Measurements from ENCODE around the gene PPP2R3B.
"Not testable (repeated sequence)": the region's sequence is repeated elsewhere in the genome, so short reads cannot be mapped to it uniquely, and the experiment has no call there.

PPP2R3B gene

DNA sequence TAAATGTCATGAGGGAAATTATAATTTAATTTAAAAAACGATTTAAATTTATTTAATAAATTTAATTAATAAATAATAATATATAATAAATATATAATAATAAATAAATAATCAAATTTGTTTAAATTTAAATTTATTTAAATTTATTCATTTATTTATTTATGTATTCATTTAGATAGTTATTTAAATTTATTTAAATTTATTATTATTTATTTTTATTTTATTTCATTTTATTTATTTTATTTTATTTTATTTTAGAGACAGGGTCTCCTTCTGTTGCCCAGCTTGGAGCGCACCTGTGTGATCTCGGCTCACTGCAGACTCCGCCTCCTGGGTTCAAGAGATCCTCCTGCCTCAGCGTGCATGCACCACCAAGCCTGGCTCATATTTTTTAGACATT lies 18.4 kb upstream of the PPP2R3B start:
- no peak for DNase-seq (ENCODE audit: low read depth)

- DNase-seq (ENCODE audit: low read depth) = no peak
Measured at GRCh38 chrX:404656-405055, 17.9 kb upstream of the PPP2R3B start.

DNA sequence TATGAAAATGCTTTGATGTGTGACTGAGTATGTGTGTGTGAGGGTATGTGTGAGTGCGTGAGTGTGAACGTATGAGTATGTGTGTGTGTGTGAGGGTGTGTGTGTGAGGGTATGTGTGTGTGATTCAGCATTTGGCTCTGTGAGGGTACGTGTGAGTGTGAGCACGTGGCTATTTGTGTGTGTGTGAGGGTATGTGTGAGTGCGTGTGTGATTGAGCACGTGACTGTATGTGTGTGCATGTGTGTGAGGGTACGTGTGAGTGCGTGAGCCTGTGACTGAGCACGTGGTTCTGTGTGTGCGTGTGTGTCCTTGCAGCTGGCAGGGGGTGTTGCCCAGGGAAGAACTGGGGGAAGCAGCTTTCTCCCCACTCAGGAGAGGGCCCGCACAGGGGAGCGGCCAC lies 16.1 kb upstream of the PPP2R3B start:
- DNase-seq (ENCODE audit: low read depth) = no peak

DNA sequence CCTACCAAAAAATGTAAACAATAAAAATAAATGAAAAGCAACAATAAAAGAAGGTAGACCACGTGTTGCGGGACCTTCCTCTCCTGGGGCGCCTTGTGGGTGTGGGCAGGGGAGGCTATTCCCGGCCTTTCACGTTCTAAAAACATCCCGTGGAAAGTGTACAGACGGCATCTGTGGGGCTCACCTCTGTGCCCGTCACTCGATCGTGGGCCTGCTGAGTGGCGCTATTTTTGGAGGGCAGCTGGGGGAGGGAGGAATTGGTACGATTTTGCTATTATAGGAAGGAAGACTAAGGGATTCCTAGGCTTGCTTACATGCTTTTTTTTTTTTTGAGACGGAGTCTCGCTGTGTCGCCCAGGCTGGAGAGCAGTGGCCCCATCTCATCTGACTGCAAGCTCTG lies 13.6 kb upstream of the PPP2R3B start:
- no peak for DNase-seq (ENCODE audit: low read depth)

GRCh38 chrX:397575-397974 lies 10.9 kb upstream of the PPP2R3B start:
- no peak for DNase-seq (ENCODE audit: low read depth)

GRCh38 chrX:394830-395229 lies 8.1 kb upstream of the PPP2R3B start:
- DNase-seq (ENCODE audit: low read depth) = no peak

DNA sequence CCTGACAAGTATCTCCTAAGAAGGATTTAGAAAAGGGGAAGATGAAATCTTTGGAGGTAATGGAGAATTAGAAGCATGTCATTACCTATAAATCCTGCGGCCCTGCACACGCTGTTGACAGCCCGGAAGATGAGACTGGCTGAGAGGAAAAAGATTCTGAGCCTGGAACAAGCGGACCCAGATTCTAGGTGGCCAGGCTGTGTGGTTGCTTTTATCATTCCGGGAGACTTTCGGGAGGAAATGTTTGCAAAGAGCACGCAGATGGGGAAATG lies 5.8 kb upstream of the PPP2R3B start:
- DNase-seq (ENCODE audit: low read depth) = no peak

DNA sequence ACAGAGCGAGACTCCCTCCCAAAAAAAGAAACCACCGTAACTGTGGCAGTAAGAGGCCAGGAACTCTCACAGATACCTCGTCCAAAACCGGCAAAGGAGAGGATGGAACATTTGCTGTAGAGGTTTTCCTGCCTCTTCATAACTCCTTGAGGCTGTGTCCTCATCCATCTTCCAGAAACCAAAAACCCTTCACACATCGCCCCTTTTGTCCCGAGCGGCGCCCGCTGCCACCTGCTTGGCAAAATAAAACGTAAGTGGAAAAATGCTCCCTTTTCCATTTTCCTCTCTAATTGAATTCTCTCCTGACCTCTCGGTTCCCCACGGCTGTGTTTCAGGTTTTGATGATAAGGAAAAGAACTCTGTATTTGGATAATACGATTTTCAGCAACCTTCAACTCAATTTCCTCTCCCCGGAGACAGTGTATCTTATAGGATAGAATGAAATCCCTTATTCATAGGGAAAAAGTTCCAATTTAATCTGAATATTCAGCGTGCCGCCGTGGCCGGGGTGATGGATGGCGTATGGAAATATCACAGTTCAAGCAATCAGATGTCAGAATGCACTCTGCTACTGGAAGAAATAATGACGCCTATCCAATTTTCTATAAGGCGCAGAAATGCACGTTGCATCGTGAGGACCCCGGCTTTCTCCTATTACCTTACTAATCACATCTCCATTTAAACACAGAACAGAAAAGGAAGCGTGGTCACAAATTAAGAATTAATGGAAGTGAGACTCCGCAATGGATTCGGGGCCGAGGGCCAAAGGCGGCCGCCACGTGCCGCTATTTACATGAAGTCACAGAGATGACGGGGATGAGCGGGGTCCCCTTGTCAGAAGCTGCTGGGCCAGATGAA lies 5.2 kb upstream of the PPP2R3B start:
- no peak for DNase-seq (ENCODE audit: low read depth)

GRCh38 chrX:390459-390858 lies 3.8 kb upstream of the PPP2R3B start:
- no peak for DNase-seq (ENCODE audit: low read depth)

- no peak for DNase-seq (ENCODE audit: low read depth)
Measured at GRCh38 chrX:389021-389441, 2.3 kb upstream of the PPP2R3B start.

GRCh38 chrX:387729-388128 lies 1.0 kb upstream of the PPP2R3B start:
- no peak for DNase-seq (ENCODE audit: low read depth)

DNA sequence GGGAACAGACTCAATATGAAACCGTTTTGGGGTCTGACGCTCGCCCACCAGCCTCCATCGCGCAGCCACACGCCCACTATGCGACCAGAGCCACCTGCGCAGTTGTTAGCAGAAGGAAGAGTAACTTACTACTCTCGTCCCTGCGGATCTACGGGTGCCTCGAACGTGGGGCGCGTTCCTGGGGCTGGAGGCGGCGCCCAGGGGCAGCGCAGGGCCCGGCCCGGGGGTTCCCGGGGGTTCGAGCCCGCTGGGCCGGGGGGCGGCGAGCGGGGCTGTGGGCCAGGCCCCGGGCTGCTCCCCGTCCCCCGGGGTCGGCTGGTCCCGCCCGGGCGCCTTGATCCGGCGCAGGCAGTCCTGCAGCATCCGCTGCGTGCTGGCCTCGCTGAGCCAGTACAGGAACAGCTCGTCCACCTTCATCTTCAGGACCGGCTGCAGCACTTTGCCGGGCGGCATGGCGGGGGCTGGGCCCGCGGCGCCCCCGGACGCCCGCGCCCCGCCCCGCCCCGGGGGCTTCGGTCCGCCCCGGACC lies 404 bp downstream of the PPP2R3B start:
- DNase-seq (ENCODE audit: low read depth) = no peak

GRCh38 chrX:385736-386135 lies 971 bp downstream of the PPP2R3B start:
- DNase-seq (ENCODE audit: low read depth) = not testable (repeated sequence)

GRCh38 chrX:384861-385260 lies 1.8 kb downstream of the PPP2R3B start:
- no peak for DNase-seq (ENCODE audit: low read depth)

- DNase-seq (ENCODE audit: low read depth) = no peak
Measured at GRCh38 chrX:378443-378842, 8.3 kb downstream of the PPP2R3B start.

DNA sequence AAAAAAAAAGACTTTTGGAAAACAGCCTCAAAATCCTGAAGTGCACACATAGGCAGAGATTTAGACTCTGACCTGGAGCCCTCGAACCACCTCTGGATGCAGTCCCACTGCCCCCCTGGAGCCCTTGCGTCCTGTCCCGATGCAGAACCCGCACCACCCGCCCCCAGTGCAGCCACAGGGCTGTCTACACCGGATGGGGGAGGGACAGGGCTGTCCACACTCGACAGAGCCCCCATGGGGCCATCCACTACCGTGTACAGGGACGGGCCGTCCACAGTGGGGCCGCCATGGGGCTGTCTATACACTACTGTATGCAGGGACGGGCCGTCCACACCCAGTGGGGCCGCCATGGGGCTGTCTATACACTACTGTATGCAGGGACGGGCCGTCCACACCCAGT lies 10.5 kb downstream of the PPP2R3B start:
- not testable (repeated sequence) for DNase-seq (ENCODE audit: low read depth)

DNA sequence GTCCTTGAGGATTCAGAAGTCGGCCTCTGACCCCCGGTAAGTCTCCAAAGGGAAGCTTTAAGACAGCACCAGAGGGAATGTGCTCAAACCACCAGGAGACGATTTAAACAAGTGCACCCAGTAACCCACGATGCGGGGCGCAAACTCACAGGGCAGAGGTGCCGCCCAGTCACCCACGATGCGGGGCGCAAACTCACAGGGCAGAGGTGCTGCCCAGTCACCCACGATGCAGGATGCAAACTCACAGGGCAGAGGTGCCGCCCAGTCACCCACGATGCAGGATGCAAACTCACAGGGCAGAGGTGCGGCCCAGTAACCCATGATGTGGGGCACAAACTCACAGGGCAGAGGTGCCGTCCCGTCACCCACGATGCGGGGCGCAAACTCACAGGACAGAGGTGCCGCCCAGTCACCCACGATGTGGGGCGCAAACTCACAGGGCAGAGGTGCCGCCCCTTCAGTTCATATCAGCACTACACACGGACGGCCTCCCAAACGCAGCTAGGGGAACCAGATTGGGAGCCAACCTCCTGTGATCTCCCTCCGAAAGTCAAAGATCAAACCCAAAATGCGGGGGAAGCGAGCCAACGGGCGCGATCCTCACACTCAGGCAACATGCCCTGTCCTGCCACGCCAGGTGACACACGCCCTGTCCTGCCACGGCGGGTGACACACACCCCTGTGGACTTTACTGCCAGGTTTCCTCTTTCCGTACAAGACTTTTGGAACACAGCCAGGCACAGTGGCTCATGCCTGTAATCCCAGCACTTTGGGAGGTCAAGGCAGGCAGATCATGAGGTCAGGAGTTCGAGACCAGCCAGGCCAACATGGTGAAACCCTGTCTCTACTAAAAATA lies 11.3 kb downstream of the PPP2R3B start:
- DNase-seq (ENCODE audit: low read depth) = no peak

DNA sequence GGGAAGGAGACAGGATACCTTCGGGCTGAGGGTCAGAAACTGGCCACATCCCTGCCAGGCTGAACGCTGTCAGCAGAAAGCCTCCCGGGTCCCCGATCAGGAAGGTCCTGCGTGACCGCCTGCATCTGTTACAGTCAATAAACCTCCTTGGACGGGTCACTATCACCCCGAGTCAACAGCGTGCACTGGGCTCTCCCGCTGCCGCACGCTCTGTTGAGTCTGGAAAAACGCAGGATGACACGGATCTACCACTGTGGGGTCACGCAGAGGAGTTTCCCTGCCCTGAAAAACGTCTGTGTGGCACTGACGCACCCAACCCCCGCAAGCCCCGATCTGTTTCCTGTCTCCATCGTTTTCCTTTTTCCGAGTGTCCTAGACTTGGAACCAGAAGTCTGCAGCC lies 12.1 kb downstream of the PPP2R3B start:
- DNase-seq (ENCODE audit: low read depth) = no peak

DNA sequence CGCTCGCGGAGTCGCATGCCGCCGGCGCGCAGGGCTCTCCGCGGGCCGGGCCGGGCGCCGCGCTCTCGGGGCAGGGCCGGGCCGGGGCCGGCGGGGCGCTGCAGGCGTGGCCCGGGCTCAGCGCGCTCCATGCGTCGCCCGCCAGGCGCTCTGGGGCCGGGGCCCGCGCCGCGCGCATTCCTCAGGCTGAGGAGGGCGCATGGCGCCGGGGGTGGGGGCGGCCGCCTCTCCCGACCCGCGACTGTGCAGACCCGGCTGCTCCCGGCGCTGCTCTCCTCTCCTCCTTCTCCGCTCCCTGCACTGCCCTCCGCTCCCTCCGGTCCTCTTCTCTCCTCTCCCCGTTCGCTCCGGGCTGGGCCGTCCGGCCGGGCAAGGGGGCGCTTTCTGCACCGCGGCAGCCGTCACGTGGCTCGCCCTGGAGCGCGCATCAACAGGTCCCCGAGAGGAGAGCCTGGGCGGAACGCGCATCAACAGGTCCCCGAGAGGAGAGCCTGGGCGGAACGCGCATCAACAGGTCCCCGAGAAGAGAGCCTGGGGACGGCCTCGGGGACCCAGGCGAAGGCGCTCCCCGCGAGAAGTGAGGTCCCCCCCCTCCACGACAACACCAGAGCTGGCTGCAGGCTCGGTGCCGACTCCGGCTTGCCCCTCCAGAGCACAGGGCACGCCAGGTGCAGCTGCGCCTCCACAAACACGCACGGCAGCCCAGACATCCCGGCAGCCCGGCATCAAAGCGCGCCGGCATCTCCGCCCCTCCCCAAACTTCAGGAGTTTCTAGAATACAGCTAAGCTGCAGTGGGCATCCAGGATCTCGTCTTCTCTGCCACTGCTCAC lies 12.9 kb downstream of the PPP2R3B start:
- DNase-seq (ENCODE audit: low read depth) = no peak

DNA sequence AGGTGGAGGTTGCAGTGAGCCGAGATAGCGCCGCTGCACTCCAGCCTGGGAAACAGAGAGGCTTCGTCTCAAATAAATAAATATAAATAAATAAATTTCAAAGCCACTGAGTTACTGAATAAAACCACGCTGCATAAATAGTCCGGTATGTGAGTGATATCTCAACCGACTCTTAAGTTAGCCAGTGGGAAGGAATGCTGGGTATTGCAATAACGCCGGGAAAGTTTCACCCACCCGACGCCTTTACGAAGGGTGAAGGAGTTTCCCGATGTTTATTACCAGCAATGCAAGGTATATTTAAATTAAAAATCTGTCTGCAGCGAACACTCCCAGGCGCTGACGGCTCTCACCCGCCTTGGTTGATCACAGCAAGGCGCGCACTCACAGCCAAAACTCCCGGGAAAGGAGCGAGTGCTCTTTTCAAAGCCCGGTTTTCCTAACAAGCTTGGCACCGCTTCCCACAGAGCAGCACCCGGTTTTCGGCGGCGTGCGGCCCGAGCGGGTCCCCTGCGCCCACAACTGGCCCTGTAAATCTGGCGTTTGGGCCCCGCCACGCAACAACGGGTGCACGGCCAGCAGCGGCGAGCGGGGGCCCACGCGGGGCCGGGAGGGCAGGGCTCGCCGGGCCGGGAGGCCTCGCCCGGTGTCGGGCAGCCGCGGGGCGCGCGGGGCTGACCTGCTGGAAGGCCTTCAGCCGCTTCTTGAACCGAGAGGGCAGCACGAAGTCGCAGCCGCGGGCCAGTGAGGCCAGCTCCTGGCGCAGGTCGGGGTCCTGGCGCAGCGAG lies 13.7 kb downstream of the PPP2R3B start:
- DNase-seq (ENCODE audit: low read depth) = no peak

- DNase-seq (ENCODE audit: low read depth) = no peak
Measured at GRCh38 chrX:371907-372306, 14.8 kb downstream of the PPP2R3B start.
